Motor neuron (in vitro differentiated cells): ENCODE data around the gene CDH1. TPM values are rescaled to one million over a fixed set of nuclear protein-coding genes. Genes with fewer than 3 reads are reported as not detected.
A peak's percentile ranks its signal among the peaks of the same experiment; 100 is the strongest.

Experiments used
- ATAC-seq, 8 experiments: fragments of 200-7000 bp; cut with Tn5 transposase; replicated peaks in 6 of 8; 2 replicates each; pipeline ENCODE4 v1.8.0; 2021; ENCODE audit warnings: mild to moderate bottlenecking in 8 of 8, moderate library complexity in 8 of 8
- H3K27ac ChIP-seq, 2 donors: fragments of 250-450 bp; sonication (Bioruptor Pico); 2 replicates each; pipeline ENCODE4 v1.9.0; 2021; ENCODE audit warnings: antibody characterized with exemption in 2 of 2, mild to moderate bottlenecking in 2 of 2, moderate library complexity in 1 of 2
- H3K4me1 ChIP-seq, 2 donors: fragments of 250-450 bp; sonication (Bioruptor Pico); replicated peaks in 1 of 2; 2 replicates each; pipeline ENCODE4 v1.6.1; 2021; ENCODE audit warnings: antibody characterized with exemption in 2 of 2, mild to moderate bottlenecking in 2 of 2, moderate library complexity in 1 of 2
- H3K4me3 ChIP-seq, 5 donors: fragments of 250-450 bp; sonication (Bioruptor Pico); 2 replicates each; pipeline ENCODE4 v1.9.0; 2021; ENCODE audit warnings: antibody characterized with exemption in 5 of 5, mild to moderate bottlenecking in 5 of 5, moderate library complexity in 4 of 5
- WGBS, 10 experiments: fragments of 450-650 bp; shearing (Covaris generic); methylation state at CpG; one replicate each; pipeline ENCODE4 v1.0.0; 2022; 5-methylcytosine and 5-hydroxymethylcytosine counted together
- in situ Hi-C, 9 experiments: fragments of 400-800 bp; cut with MboI; loops; one replicate each; pipeline ENCODE4 v1.15.0; 2021; ENCODE audit warnings: low sequenced_read_pairs in 9 of 9, low pct_unique_long_range_greater_than_20kb in 2 of 9; ENCODE audit not compliant: unreplicated experiment in 9 of 9
- total RNA-seq, 8 experiments: library from RNA; unstranded; fragments of 300-600 nt; gene quantifications; 2 replicates each; pipeline versions ENCODE4 v1.2.3 to v1.2.4, GENCODE V29; 2022

The CDH1 gene
- total RNA-seq, 8 experiments from 2014 or later: 0.09 to 6.8 (median 0.55) TPM

DNA sequence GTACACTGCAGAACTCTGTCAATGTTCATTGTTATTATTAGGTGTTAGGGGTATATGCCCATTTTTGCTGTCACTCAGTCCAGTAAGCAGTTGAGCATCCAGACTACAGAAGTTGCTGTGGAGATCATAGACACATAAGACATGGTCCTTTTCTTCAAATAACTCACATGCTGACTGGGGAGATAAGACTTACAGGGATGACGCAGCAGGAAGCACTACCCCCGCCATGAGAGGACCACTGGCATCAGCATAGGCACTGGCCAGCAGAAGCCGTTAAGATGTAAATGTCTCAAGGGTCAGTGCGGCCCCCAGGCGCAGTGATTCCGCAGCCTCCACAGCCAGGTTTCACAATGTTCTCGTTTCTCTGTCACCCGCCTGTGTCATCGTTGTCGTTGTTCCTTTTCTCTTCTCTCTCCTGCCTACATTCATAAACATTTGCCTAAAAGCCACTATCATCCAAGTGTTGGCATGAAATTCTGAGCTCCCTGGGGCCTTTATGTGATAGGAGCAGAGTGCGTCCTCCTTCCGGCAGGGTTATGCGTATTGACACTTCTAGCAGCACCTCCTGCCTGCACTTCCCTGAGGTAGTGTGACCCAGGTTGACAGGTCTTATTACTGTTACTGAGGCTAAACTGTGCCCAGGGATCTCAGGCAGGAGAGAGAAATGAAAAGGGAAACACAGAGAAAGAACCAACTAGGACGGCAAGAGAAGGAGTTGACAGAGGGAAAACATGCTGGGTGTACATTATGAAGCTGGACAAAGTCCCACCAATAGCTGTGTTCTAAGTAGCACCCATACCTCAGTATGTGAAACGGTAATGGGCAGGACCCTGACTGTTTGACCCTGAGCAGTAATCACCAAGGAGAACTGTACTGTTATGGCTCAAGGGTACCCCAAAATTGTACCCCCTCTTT is 124.1 kb downstream of the CDH1 start:
- H3K4me1 ChIP-seq: no peaks in the 10 kb centered on the region
- no peak overlapping the region for H3K4me3 ChIP-seq
- in situ Hi-C loops: no loop called here
- 60 to 100% (median 86%) methylated on average over 1 to 15 of the region's 15 CpGs for WGBS, 10 experiments
- H3K27ac ChIP-seq: no peak overlapping the region
- no peak for ATAC-seq

DNA sequence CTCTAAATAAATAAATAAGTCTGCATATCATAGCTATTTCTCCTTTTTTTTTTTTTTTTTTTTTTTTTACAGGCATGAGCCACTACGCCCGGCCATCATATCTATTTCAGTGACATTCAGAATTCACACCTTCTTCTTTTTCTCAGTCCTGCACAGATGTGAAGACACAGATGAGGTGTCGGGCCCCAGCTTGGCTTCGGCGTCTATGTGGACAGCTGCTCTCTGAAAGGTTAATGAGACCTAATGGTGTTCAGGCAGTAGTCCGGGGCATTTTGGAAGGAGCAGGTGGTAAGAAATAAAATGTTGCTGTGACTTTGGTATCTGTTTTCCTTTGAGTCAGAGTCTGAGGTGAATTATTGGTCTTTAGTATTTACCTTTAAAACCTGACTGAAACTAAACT is 129.8 kb downstream of the CDH1 start:
- in situ Hi-C loops: no loop called here
- 86 to 100% (median 97%) methylated on average over 1 to 5 of the region's 6 CpGs; no CpG with 5 or more reads in 2 of the 10 experiments for WGBS, 10 experiments

DNA sequence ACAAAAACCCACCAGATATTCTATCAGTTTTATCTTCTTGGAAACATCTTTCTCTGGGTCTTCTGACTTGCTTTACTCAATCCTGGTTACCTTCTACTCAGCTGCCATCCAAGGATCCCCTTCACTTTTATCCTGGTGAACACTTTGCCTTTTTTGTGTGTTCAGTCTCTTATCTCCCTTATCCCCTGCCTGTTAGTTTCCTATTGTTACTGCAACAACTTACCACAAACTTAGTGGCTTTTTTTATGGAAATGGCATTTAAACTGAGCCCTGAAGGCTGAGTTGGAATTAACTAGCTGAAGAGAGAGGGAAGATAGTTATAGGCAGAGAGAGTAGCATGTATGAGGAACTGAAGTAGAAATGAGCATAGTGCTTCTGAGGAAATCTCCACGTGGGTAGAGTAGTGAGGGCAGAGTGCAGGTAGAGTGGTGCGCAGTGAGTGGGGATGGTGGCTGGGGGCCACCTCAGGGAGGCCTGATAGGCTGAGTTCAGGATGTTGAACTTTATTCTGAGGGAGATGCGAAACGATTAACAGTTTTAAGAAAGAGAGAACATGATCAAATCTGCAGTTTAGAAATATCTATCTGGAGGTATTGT is 132.5 kb downstream of the CDH1 start:
- Histone ChIP-seq H3K4me3 (no peak overlapping the region), H3K27ac (no peak overlapping the region), H3K4me1 (no peaks in the 10 kb centered on the region)
- in situ Hi-C loops: no loop called here
- ATAC-seq: no peak
- WGBS, 10 experiments: 65 to 100% (median 82%) methylated on average over 2 to 4 of the region's 4 CpGs

More for the DNA sequence above, 129.8 kb downstream of the CDH1 start:
- no peak overlapping the region for H3K4me3 ChIP-seq
- no peak for ATAC-seq
- no peaks in the 10 kb centered on the region for H3K4me1 ChIP-seq
- H3K27ac ChIP-seq: no peak overlapping the region

DNA sequence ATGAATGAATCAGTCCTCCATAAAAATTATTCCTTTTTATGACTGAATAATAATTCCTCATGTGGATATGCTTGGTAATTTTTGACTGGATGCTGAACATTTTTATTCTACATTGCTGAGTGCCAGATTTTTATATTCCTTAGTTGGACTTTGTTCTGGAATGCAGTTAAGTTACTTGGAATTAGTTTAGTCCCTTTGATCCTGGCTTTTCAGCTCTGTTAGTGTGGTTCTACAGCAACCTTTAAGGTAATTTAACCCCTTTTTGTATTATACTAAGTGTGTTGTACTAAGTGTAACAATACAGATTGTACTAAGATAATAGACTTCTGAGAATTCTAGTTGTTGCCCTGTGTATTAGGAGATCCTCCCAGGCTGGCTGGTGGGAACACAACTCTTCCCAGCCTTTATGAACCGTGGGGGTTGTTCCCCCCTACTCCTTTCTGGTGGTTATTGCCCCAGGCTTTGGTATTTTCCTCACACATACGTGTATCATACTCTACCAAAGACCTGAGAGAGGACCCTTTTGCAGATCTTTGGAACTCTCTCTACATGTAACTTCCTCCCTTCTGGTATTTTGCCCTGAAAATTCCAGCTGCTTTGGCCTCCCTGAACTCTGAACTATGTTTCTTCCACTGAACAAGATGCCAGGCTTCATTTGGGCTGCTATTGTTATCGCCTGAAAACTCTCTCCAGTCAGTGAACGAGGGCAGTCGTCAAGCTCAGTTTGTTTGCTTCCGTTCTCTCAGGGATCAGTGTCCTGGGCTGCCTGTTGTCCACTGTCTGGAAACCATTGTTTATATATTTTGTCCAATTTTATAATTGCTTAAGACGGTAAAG is 136.8 kb downstream of the CDH1 start:
- no peaks in the 10 kb centered on the region for H3K4me1 ChIP-seq
- in situ Hi-C loops: no loop called here
- 40 to 96% (median 80%) methylated on average over 1 to 7 of the region's 7 CpGs; no CpG with 5 or more reads in 1 of the 10 experiments for WGBS, 10 experiments
- no peak overlapping the region for H3K27ac ChIP-seq
- ATAC-seq: no peak
- no peak overlapping the region for H3K4me3 ChIP-seq

DNA sequence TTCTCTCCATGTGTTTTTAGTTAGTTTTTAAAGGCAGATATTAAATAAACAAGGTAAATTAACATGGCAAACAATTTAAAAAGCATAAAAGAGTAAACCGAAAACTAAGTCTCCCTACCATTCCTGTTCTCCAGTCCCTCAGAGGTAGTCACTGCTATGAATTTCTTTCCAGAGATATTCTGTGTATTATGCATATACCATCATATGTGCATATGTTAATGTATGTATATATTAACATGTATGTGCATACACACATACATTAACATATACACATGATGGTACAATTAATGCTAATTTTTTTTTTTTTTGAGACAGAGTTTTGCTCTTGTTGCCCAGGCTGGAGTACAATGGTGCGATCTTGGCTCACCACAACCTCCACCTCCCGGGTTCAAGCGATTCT is 138.8 kb downstream of the CDH1 start:
- no peaks in the 10 kb centered on the region for H3K4me1 ChIP-seq
- in situ Hi-C loops: loop anchor here in 2 of 9 experiments (25.0 kb wide), 2 partner anchors 236 to 261 kb away; partner anchors contain the start of genes CHTF8 (in 1 of the 2), HAS3 (in 1 of the 2) and UTP4 (in 1 of the 2)
- WGBS, 10 experiments: 80 to 100% (median 95%) methylated on average over 1 to 2 of the region's 4 CpGs; no CpG with 5 or more reads in 4 of the 10 experiments
- no peak overlapping the region for H3K27ac ChIP-seq
- peak in 3 of 8 experiments; percentile 19 to 87 (median 54) for ATAC-seq
- H3K4me3 ChIP-seq: no peak overlapping the region

DNA sequence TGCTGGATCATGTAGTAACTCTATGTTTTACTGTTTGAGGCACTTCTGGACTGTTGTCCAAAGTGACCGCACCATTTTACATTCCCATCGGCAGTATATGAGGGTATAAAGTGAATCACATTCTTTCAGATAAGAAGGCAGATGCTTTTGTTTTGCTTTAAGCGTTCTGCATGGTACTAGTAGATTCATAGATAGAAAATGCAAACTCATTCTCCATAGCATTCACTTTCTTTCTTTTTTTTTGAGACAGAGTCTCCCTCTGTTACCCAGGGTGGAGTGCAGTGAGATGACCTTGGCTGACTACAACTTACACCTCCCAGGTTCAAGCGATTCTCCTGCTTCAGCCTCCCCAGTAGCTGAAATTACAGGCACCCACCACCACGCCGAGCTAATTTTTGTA is 146.6 kb downstream of the CDH1 start:
- ATAC-seq: no peak
- WGBS, 10 experiments: 87 to 100% (median 93%) methylated on average over 1 to 5 of the region's 6 CpGs
- no peak overlapping the region for H3K4me3 ChIP-seq
- in situ Hi-C loops: loop anchor here in 2 of 9 experiments (25.0 kb wide), 2 partner anchors 229 to 254 kb away; partner anchors contain the start of genes CHTF8 (in 1 of the 2), HAS3 (in 1 of the 2) and UTP4 (in 1 of the 2)
- peaks cover 0 to 11% of the 10 kb centered on the region in 2 donors for H3K4me1 ChIP-seq
- H3K27ac ChIP-seq: no peak overlapping the region

DNA sequence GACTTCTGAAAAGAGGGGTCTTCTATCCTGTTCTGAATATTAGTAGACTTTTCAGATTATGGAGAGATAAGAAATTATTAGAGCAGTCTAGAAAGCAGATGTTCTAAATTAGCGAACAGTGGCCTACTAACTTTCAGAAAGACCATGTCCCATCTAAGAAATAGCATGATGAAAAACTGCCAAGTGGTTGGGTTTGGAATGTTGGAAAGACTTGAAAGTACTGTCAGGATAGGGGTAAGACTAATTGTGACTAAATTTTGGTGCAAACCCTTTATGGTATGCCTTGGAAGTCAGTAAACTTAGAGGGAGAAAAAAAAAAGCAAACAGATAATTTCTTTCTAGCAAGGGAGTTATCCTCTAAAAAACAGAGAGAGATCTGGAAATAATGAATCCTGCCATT is 147.3 kb downstream of the CDH1 start:
- WGBS, 10 experiments: 90 to 100% (median 100%) methylated on average over 1 of the region's 1 CpG; no CpG with 5 or more reads in 2 of the 10 experiments
- Histone ChIP-seq H3K4me1 (peaks cover 0 to 11% of the 10 kb centered on the region in 2 donors), H3K4me3 (no peak overlapping the region), H3K27ac (no peak overlapping the region)
- ATAC-seq: no peak
- in situ Hi-C loops: loop anchor here in 2 of 9 experiments (25.0 kb wide), 2 partner anchors 228 to 253 kb away; partner anchors contain the start of genes CHTF8 (in 1 of the 2), HAS3 (in 1 of the 2) and UTP4 (in 1 of the 2)

Other genes starting within 250 kb of the CDH1 start
- gene ZFP90, start 198.0 kb upstream of the CDH1 start, total RNA-seq: 10 to 100 TPM in 7 of 8 experiments, 1 to 10 TPM in 1; 2.2 to 53.2 (median 43.8) TPM
- gene CDH3, start 92.0 kb upstream of the CDH1 start, total RNA-seq: 1 to 10 TPM in 5 of 8 experiments, not detected in 3; 1.5 to 4.0 (median 2.9) TPM
- gene TANGO6, start 106.2 kb downstream of the CDH1 start, total RNA-seq: 10 to 100 TPM in 3 of 8 experiments, 1 to 10 TPM in 5; 6.4 to 18.6 (median 7.7) TPM